Measurements from ENCODE around the gene SPAG17.

DNA sequence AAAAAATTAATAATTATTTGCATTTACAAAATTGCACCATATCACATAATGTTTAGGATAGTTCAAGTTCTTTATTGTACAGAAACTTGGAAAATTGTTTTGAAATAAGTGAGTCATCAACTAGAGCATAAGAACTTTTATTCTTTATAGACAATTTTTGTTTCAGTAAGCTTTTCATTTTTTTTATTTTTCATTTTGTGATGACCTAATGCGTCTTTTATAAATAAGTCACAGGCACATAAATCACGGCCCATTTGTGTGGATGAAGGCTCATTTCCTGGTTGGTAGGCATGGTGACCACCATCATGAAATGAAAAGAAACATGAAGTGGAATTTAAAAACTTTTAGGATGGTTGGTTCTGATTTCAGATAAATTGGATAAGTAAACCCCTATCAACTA, 39.3 kb downstream of the SPAG17 start:
- no peak for TF ChIP-seq TCF12 (IDR thresholded peaks at IDR 0.05; ENCODE audit: low read depth)
- no peak for TF ChIP-seq RAD21 (IDR thresholded peaks at IDR 0.05; ENCODE audit: low read depth)
- no peak for TF ChIP-seq TEAD4 (IDR thresholded peaks at IDR 0.05)
- TF ChIP-seq, protein P1, sequence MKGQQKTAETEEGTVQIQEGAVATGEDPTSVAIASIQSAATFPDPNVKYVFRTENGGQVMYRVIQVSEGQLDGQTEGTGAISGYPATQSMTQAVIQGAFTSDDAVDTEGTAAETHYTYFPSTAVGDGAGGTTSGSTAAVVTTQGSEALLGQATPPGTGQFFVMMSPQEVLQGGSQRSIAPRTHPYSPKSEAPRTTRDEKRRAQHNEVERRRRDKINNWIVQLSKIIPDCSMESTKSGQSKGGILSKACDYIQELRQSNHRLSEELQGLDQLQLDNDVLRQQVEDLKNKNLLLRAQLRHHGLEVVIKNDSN (IDR thresholded peaks at IDR 0.05), result no peak
- no peak for TF ChIP-seq ZBTB7A (IDR thresholded peaks at IDR 0.05; ENCODE audit: low read depth)
- TF ChIP-seq CREB1 (IDR thresholded peaks at IDR 0.05; ENCODE audit: low read depth), result no peak
- TF ChIP-seq, protein P2, sequence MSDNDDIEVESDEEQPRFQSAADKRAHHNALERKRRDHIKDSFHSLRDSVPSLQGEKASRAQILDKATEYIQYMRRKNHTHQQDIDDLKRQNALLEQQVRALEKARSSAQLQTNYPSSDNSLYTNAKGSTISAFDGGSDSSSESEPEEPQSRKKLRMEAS (IDR thresholded peaks at IDR 0.05), result no peak
- TF ChIP-seq EGR1 (IDR thresholded peaks at IDR 0.05), result no peak
- TF ChIP-seq TAF1 (IDR thresholded peaks at IDR 0.05; ENCODE audit: low read depth), result no peak
- TF ChIP-seq, protein P3, sequence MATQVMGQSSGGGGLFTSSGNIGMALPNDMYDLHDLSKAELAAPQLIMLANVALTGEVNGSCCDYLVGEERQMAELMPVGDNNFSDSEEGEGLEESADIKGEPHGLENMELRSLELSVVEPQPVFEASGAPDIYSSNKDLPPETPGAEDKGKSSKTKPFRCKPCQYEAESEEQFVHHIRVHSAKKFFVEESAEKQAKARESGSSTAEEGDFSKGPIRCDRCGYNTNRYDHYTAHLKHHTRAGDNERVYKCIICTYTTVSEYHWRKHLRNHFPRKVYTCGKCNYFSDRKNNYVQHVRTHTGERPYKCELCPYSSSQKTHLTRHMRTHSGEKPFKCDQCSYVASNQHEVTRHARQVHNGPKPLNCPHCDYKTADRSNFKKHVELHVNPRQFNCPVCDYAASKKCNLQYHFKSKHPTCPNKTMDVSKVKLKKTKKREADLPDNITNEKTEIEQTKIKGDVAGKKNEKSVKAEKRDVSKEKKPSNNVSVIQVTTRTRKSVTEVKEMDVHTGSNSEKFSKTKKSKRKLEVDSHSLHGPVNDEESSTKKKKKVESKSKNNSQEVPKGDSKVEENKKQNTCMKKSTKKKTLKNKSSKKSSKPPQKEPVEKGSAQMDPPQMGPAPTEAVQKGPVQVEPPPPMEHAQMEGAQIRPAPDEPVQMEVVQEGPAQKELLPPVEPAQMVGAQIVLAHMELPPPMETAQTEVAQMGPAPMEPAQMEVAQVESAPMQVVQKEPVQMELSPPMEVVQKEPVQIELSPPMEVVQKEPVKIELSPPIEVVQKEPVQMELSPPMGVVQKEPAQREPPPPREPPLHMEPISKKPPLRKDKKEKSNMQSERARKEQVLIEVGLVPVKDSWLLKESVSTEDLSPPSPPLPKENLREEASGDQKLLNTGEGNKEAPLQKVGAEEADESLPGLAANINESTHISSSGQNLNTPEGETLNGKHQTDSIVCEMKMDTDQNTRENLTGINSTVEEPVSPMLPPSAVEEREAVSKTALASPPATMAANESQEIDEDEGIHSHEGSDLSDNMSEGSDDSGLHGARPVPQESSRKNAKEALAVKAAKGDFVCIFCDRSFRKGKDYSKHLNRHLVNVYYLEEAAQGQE (IDR thresholded peaks at IDR 0.05; ENCODE audit: low read depth), result no peak
- TF ChIP-seq NFIC (IDR thresholded peaks at IDR 0.05), result no peak
- TF ChIP-seq YY1 (IDR thresholded peaks at IDR 0.05; ENCODE audit: low read depth), result no peak
- TF ChIP-seq CEBPB (IDR thresholded peaks at IDR 0.05), result no peak

Data from Ishikawa (cell line).